HuH-7 (cell line): ENCODE results near the gene ZNF670.

Experiments used
- DNase-seq: peaks from one replicate; pipeline ENCODE4 v3.0.0; 2011; ENCODE audit warnings: low spot score

The ZNF670 gene

DNA sequence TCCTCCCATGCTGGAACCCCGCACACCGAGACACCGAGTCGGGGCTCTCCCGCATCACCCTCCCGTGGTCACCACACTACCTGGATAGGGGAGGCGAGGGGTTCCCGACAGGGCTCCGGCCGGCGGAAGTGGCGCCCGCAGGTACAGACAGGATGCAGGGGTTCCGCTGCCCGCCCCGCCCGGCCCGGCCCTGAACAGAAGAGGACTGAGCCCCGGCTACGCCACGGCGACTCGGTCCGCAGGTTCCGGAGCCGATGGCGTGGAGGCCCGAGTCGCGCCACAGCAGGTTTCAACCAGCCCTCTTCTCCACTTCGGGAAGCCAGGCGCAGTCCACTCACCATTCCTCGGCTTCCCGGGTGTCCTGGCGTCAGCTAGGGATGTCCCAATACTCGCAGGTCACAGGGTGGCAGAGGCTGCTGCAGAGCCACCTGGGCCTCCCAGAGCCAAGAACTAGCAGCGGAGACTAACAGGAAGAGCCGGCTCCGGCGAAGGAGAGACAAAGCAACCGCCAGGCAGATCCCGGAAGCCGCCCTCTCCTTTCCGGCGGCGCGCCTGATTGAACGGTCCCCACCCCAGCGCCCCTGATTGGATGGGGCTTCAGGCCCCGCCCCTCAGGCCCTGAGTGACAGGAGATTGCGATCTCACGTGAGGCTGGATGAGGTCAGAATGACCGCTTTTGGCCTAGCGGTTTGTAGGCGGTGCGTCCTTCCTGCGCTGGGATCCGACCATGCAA is 25.4 kb upstream of the ZNF670 start, which contains the start of gene ZNF669:
Gene ZNF669 (minus strand): TSS at position 498 of the 733 bp plus-strand sequence. CDS start 157 bp downstream, at position 341.
- DNase-seq, result peak; percentile 95

DNA sequence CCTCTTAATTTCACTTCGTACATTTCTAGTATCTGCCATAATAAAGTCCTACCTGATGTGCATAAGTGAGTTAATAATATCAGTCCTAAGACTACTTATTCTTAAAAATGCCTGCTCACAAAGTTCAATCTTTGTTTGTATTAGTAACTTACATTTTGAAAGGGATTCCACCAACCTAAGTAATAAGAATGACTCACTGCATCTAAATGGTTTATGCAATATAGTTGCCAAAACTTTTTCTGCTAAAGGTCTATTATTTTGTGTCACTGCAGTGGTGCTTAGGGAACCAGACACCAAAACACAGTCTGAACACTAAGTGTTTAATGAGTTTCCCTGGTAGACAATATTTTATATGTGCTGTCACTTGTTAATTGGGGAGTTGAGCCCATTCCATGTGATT is 23.8 kb upstream of the ZNF670 start:
- DNase-seq, result no peak

DNA sequence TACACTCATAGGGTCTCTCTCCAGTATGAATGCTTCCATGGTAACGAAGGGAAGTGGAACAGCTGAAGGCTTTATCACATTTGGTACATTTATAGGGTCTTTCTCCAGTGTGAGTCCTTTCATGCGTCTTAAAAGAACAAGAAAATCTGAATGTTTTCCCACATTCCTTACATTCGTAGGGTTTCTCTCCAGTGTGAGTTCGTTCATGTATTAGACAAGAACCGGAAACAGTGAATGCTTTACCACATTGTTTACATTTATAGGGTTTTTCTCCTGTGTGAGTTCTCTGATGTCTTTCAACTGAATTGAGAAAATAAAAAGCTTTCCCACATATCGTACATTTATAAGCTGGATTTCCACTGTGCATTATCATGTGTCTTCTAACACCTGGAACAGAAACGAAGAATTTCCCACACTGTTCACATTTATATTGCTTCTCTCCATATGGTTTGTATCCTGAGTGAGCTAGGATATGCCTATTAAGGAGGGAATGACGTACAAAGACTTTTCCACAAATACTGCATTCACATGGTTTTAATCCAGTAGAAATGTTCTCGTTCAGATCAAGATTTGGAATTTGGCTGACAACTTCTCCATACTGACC is 22.2 kb upstream of the ZNF670 start:
- DNase-seq, result no peak

DNA sequence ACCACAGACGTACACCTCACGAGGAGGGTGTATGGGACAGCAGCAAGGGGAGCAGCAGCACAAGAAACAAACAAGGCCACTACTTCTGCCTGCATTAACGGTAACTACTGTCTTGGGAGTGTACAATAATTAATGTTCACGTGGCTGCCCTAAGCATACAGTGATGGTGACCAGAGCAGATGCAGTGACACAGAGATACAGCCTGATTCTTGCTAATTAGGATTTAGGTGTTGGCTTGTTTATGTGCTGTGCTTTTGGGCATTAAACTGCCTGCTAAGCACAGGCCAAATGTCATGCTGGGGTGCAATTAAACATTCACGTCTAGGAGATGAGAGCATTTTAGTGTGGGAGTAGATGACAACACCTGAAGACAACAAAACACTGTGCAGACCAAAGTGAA is 18.3 kb upstream of the ZNF670 start:
- no peak for DNase-seq

DNA sequence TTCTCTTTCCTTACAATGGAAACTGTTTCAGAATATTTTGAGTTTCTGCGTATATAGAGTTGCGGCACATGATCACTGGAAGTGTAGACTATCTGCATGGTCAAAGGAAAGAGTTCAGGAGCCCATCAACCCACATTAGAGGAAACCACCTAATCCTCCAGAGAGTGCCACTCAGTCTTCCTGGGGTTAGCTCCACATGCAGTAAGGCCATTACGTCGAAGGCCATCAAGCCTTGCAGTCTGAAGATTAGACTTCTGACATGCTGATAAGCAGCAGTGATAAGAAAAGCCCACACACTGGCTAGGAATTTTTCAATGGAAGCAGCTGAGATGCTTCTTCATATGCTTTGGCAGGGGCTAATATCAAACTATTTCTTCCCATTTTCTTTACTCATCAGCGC is 17.9 kb upstream of the ZNF670 start:
- DNase-seq, result no peak

- no peak for DNase-seq
Observed at GRCh38 chr1:247096112-247096511, 17.5 kb upstream of the ZNF670 start.

DNA sequence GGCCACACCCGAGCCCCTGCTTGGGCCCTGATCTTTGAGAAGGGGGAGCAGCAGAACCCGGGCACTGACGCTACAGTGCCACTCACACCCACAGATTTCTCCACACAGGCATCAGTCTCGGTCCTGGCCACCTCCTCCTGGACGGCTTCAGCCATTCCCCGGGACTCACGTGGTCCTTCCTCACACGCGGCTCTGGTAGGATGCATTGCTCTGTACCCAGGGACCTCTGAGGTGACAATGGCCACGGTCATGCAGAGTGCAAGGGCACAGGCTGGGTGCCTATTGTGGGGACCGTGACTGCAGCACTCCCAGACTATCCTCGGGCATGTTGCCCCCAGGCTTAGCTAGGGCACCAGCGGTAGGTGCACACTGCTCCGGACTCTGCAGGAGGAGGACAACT is 11.8 kb upstream of the ZNF670 start:
- no peak for DNase-seq

DNA sequence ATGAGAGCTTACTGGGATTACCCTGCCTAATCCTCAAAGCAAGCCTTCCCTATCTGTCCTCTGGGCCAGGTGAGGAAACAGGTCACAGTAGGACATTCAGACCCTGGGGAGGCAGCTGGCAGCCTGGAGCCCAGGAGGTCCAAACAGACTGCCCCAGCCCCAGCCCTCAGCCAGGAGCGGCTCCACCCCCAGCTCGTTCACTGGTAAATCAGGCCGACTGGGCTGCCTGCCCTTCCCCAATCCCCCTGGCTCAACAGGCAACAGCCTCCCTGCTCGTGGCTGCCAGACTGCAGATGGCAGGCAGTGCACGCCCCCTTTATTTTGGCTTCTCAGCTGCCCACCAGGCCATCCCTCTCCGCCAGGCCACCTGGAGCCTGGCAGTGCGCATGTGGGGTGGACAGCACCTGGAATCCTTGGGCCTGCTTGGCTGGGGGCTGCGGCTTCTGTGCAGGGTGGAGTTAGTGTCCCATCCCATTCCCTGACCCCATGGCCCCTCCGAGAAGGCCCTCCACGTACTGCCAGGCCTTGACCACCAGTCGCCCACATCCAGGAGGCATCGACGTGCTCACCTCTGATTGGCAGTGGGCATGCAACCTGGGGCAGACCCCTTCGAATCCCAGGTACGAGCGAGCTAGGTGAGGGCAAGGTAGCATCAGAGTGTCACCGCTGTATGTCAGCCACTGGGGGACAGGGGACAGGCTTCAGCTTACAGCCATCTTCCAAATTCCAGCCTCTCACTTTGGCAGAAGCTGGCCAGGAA is 11.2 kb upstream of the ZNF670 start:
- DNase-seq, result no peak

DNA sequence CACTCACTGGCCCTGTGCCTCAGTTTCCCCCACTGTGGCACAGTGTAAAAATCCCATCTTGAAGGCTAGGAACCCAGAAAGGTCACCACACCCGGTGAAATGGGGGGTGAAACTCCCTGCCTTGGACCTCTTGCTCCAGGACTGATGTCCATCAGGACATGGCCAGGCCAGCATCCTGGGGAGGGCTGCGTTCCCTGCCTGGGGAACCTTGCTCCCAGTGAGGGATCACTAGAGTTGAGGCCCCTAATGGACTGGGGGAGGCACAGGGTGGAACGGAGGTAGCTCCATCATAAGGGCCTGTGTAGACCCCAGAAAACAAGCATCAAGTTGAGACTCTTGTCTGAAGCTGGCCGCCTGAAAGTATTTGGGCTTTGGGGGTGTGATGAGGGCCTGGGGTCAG is 10.4 kb upstream of the ZNF670 start:
- no peak for DNase-seq

- no peak for DNase-seq
Observed at GRCh38 chr1:247087256-247087655, 8.6 kb upstream of the ZNF670 start.

DNA sequence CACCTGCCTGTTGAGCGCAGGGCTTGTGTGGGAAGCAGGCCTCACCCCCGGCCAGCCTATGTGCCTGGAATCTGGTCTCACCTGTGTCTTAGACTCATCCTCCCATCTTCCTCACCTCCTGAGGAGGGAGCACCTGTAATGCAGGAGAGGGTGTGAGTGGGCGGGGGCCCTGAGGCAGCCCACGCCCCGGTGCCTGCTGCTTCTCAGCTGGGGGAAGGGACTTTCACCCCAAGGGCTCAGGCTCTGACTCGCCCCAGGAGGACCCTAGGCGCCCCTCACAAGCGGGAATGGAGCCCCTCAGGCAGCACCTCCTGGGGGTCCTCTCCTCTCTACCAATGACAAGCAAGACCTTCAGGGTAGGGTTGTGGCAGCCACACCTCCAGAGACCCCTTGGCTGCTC is 6.7 kb upstream of the ZNF670 start:
- no peak for DNase-seq

- no peak for DNase-seq
Observed at GRCh38 chr1:247084771-247085170, 6.2 kb upstream of the ZNF670 start.

DNA sequence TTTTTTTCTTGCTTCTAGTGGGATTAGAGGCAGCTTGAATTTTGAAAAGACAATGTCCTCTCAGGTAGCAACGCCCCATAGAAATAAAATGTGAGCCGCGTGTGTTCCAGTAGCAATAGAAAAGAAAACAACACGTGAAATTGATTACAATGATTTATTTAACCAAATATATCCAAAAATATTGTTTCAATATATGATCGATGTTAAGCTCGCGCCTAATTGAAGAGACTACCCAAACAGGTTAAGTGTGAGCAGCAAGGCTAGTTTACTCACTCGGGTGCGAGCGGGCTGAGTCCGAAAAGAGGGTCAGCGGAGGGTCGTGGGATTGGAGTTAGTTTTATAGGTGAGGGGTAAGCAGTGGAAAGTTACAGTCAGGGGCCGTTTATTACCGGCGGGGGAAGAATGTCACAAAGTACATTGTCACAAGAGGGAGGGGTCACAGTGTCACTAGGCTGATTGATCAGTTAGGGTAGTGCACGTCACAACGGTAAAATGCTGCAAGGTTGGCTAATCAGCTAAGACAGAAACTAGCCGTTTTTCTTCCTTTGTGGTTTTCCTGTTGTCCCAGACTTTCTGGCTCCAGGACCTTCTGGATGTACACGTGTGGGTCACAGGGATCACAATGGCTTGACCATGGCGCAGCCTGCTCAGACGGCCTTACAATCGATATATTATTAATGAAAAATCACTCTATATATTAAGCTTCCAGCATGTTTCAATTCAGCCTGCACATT is 697 bp upstream of the ZNF670 start:
- peak; percentile 79 for DNase-seq

- no peak for DNase-seq
Observed at GRCh38 chr1:247077876-247078257, 744 bp downstream of the ZNF670 start.

DNA sequence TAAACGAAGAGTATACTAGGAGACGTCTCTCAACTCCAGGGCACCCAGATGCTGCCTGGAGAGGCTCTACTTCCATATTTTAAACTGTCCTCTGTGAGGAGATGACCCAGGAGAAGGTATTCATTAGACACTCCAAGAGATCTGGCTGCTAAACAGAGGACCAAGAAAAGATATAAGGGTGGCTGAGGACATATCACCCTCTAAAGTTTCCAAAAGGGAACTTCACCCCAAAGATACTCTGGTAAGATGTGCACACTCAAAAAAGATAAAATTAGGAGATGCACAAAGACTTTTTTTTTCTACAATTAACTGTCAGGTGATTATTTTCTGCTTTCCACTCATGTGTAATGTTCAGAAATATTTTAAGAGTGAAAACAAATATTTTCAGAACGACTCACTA is 1.4 kb downstream of the ZNF670 start:
- no peak for DNase-seq

DNA sequence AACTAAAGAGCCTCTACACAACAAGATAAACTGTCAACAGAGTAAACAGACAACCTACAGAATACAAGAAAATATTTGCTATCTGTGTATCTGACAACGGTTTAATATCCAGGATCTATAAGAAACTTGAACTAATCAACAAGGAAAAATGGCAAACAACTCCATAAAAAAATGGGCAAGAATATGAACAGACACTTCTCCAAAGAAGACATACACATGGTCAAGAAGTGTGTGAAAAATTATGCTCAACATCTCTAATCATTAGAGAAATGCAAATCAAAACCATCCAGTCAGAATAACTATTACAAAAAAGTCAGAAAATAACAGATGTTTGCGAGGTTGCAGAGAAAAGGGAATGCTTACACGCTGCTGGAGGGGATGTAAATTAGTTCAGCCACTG is 8.0 kb downstream of the ZNF670 start:
- DNase-seq, result no peak

DNA sequence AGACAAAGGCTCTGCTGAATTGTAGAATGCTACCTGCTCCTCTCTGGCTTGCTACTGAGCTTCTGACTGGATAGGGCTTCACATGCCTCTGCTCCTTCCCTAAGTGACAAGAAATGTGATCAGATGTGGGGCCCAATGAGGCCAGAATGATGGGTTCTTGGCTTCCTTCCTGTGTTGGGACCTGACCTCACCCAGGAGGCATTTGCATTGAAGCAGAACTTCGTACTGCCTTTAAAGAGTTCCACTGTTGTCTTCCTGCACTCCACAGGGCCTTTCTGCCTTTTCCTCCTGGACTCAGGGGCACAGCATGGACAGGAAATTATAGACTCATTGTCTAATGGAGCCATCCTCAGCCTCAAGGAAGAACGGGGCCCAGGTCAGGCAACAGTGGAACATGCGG is 14.3 kb downstream of the ZNF670 start:
- no peak for DNase-seq

GRCh38 chr1:247060771-247061170 is 17.8 kb downstream of the ZNF670 start:
- no peak for DNase-seq

DNA sequence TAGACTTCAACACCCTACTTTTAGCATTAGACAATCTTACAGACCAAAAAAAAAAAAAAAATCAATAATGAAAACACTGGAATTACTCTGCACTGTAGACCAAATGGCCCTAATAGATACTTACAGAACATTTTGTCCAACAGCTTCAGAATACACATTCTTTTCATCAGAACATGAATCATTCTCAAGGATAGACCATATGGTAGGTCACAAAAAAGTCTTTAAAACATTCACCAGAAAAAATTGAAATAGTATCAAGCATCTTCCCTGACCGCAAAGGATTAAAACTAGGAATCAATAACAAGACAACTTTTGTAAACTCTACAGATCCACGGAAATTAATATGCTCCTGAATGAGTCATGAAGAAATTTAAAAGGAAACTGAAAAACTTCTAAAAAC is 22.5 kb downstream of the ZNF670 start:
- no peak for DNase-seq

GRCh38 chr1:247054992-247055415 is 23.6 kb downstream of the ZNF670 start:
- no peak for DNase-seq

- DNase-seq, result no peak
Observed at GRCh38 chr1:247047702-247048101, 30.9 kb downstream of the ZNF670 start.

GRCh38 chr1:247047260-247047659 is 31.4 kb downstream of the ZNF670 start:
- no peak for DNase-seq

DNA sequence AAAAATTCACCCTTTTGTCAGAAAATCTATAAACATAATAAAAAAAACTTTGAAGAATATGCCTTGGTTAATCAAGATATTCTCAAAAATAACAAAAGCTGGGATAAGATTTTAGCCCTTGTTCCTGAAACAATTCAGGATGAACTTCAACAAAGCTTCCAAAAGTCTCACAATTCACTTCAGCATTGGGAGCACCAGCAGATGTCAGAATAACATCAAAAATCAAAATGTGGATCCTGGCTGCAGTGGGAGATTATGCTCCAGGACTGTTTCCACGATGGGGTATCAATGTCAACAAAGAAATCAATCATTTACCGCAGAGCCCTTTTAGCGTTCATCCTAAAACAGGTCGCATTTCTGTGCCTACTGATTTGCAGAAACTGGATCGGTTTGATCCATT is 35.2 kb downstream of the ZNF670 start:
- DNase-seq, result no peak
